DMS53 (cell line): ENCODE measurements around the gene CDK8.
"Not testable (repeated sequence)": the region's sequence is repeated elsewhere in the genome, so short reads cannot be mapped to it uniquely, and the experiment has no call there.

Experiments
- DNase-seq: peaks from one replicate; lab custom pipeline; 2025; lab: John Stamatoyannopoulos, UW

The CDK8 gene

GRCh38 chr13:26253787-26254582 is at the start of gene CDK8:
TSS of gene CDK8 (plus strand) at chr13:26254129. CDS start at chr13:26254642, 513 bp downstream.
- DNase-seq = peak; percentile 98

- no peak for DNase-seq
Observed at GRCh38 chr13:26208287-26208686, 45.6 kb upstream of the CDK8 start.

GRCh38 chr13:26213345-26213744 is 40.6 kb upstream of the CDK8 start:
- no peak for DNase-seq

- DNase-seq = no peak
Observed at GRCh38 chr13:26213982-26214381, 39.9 kb upstream of the CDK8 start.

- DNase-seq = no peak
Observed at GRCh38 chr13:26216042-26216441, 37.9 kb upstream of the CDK8 start.

GRCh38 chr13:26219726-26220125 is 34.2 kb upstream of the CDK8 start:
- DNase-seq = no peak

- DNase-seq = peak; percentile 7
Observed at GRCh38 chr13:26220575-26220974, 33.4 kb upstream of the CDK8 start.

GRCh38 chr13:26221399-26221720 is 32.6 kb upstream of the CDK8 start:
- DNase-seq = peak; percentile 84

GRCh38 chr13:26221721-26222519 is 32.0 kb upstream of the CDK8 start, which contains the start of gene RNF6:
TSS of gene RNF6 (minus strand) at chr13:26222314. CDS start at chr13:26219649, 2,665 bp downstream.
- DNase-seq = peak; percentile 98

- peak; percentile 47 for DNase-seq
Observed at GRCh38 chr13:26222520-26223046, 31.3 kb upstream of the CDK8 start.

GRCh38 chr13:26225896-26226617 is 27.9 kb upstream of the CDK8 start:
- no peak for DNase-seq

GRCh38 chr13:26227166-26227971 is 26.6 kb upstream of the CDK8 start:
- DNase-seq = no peak

GRCh38 chr13:26228096-26228495 is 25.8 kb upstream of the CDK8 start:
- DNase-seq = no peak

GRCh38 chr13:26229080-26229615 is 24.8 kb upstream of the CDK8 start:
- no peak for DNase-seq

GRCh38 chr13:26230703-26231102 is 23.2 kb upstream of the CDK8 start:
- no peak for DNase-seq

- DNase-seq = no peak
Observed at GRCh38 chr13:26236296-26236695, 17.6 kb upstream of the CDK8 start.

GRCh38 chr13:26246154-26246553 is 7.8 kb upstream of the CDK8 start:
- DNase-seq = no peak

- DNase-seq = no peak
Observed at GRCh38 chr13:26247011-26247410, 6.9 kb upstream of the CDK8 start.

GRCh38 chr13:26247608-26248007 is 6.3 kb upstream of the CDK8 start:
- no peak for DNase-seq

- DNase-seq = no peak
Observed at GRCh38 chr13:26249551-26249950, 4.4 kb upstream of the CDK8 start.

GRCh38 chr13:26252006-26252405 is 1.9 kb upstream of the CDK8 start:
- DNase-seq = not testable (repeated sequence)
